HepG2 (cell line): Measurements from ENCODE around the gene SLC25A23.

ENCODE experiments used
- GFI1 ChIP-seq: sonication (generic); formaldehyde crosslinking; IDR thresholded peaks from 2 replicates; pipeline ENCODE4 v1.5.0; 2020; ENCODE audit warnings: missing genetic modification reagents, mild to moderate bottlenecking, borderline replicate concordance
- POLR2A ChIP-seq, 2 experiments: IDR thresholded peaks; 2 replicates each; pipeline ENCODE4 v1.6.1; 2011; ENCODE audit warnings: low read depth in 2 of 2, low read length in 2 of 2, mild to moderate bottlenecking in 1 of 2, moderate library complexity in 1 of 2; ENCODE audit not compliant: insufficient read depth in 1 of 2
- POLR2AphosphoS5 ChIP-seq: IDR thresholded peaks from 2 replicates; pipeline ENCODE4 v1.6.1; 2012; ENCODE audit warnings: low read depth, low read length
- PTBP1 ChIP-seq: fragments of 200-400 bp; formaldehyde crosslinking; IDR thresholded peaks from 2 replicates; pipeline ENCODE4 v1.6.1; 2018; ENCODE audit warnings: low read length, low read depth; ENCODE audit not compliant: poor library complexity, severe bottlenecking
- SMARCC2 ChIP-seq: fragments of 450-650 bp; IDR thresholded peaks from 2 replicates; pipeline ENCODE4 v1.6.1; 2017; ENCODE audit warnings: antibody characterized with exemption, mild to moderate bottlenecking
- ZKSCAN5 ChIP-seq: sonication (generic); formaldehyde crosslinking; IDR thresholded peaks from 2 replicates; pipeline ENCODE4 v1.5.1; 2020; ENCODE audit warnings: mild to moderate bottlenecking, missing genetic modification reagents
- ZNF333 ChIP-seq: sonication (generic); formaldehyde crosslinking; IDR thresholded peaks from 2 replicates; pipeline ENCODE4 v1.4.0; 2020; ENCODE audit warnings: mild to moderate bottlenecking, missing genetic modification reagents, borderline replicate concordance
- ZNF841 ChIP-seq: sonication (generic); formaldehyde crosslinking; IDR thresholded peaks from 2 replicates; pipeline ENCODE4 v1.8.1; 2023; ENCODE audit warnings: missing genetic modification reagents, borderline replicate concordance
- TF ChIP-seq, protein P1 (sequence below): sonication (generic); formaldehyde crosslinking; IDR thresholded peaks from 2 replicates; pipeline ENCODE4 v1.4.0; 2020; ENCODE audit warnings: missing genetic modification reagents
- TF ChIP-seq, protein P2 (sequence below): sonication (generic); formaldehyde crosslinking; IDR thresholded peaks from 2 replicates; pipeline ENCODE4 v1.5.0; 2020; ENCODE audit warnings: mild to moderate bottlenecking, missing genetic modification reagents, moderate library complexity
- TF ChIP-seq, protein P3 (sequence below): IDR thresholded peaks from 2 replicates; pipeline ENCODE4 v1.6.1; 2016; ENCODE audit warnings: low read depth, missing genetic modification reagents, missing compliant biosample characterization
- TF ChIP-seq, protein P4 (sequence below): sonication (generic); formaldehyde crosslinking; IDR thresholded peaks from 2 replicates; pipeline ENCODE4 v1.5.1; 2020; ENCODE audit warnings: mild to moderate bottlenecking, moderate library complexity, missing genetic modification reagents

DNA sequence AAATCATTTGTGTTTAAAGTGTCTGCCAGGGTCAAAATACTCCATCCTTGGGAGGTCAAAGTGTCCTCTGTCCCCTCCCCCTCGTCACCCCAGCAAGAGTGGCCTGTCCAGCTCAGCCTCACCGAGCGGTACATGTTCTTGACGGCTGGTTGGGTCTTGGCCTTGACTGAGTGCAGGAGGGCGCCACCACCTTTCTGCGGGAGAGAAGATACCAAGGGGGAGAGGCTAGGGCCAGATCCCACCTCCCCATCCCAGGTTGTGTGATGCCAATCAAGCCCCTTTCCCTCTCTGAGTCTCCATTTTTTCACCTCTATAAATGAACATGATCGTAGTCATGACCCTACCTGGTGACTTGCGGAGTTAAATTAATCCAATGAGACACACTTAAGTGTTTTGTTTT, 10.6 kb upstream of the SLC25A23 start:
- TF ChIP-seq SMARCC2 (no peak), PTBP1 (no peak), GFI1 (CRISPR knock-in tag) (no peak), ZNF841 (CRISPR knock-in tag) (no peak), POLR2A (IDR thresholded peaks at IDR 0.05; ENCODE audit: insufficient read depth in 1 of 2, low read depth in 2 of 2, low read length in 2 of 2) (no peak), ZNF333 (CRISPR knock-in tag) (no peak), POLR2AphosphoS5 (no peak), ZKSCAN5 (no peak)
- TF ChIP-seq, protein P1, sequence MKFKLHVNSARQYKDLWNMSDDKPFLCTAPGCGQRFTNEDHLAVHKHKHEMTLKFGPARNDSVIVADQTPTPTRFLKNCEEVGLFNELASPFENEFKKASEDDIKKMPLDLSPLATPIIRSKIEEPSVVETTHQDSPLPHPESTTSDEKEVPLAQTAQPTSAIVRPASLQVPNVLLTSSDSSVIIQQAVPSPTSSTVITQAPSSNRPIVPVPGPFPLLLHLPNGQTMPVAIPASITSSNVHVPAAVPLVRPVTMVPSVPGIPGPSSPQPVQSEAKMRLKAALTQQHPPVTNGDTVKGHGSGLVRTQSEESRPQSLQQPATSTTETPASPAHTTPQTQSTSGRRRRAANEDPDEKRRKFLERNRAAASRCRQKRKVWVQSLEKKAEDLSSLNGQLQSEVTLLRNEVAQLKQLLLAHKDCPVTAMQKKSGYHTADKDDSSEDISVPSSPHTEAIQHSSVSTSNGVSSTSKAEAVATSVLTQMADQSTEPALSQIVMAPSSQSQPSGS (CRISPR knock-in tag) = no peak
- TF ChIP-seq, protein P2, sequence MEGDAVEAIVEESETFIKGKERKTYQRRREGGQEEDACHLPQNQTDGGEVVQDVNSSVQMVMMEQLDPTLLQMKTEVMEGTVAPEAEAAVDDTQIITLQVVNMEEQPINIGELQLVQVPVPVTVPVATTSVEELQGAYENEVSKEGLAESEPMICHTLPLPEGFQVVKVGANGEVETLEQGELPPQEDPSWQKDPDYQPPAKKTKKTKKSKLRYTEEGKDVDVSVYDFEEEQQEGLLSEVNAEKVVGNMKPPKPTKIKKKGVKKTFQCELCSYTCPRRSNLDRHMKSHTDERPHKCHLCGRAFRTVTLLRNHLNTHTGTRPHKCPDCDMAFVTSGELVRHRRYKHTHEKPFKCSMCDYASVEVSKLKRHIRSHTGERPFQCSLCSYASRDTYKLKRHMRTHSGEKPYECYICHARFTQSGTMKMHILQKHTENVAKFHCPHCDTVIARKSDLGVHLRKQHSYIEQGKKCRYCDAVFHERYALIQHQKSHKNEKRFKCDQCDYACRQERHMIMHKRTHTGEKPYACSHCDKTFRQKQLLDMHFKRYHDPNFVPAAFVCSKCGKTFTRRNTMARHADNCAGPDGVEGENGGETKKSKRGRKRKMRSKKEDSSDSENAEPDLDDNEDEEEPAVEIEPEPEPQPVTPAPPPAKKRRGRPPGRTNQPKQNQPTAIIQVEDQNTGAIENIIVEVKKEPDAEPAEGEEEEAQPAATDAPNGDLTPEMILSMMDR (CRISPR knock-in tag) = no peak
- TF ChIP-seq, protein P3, sequence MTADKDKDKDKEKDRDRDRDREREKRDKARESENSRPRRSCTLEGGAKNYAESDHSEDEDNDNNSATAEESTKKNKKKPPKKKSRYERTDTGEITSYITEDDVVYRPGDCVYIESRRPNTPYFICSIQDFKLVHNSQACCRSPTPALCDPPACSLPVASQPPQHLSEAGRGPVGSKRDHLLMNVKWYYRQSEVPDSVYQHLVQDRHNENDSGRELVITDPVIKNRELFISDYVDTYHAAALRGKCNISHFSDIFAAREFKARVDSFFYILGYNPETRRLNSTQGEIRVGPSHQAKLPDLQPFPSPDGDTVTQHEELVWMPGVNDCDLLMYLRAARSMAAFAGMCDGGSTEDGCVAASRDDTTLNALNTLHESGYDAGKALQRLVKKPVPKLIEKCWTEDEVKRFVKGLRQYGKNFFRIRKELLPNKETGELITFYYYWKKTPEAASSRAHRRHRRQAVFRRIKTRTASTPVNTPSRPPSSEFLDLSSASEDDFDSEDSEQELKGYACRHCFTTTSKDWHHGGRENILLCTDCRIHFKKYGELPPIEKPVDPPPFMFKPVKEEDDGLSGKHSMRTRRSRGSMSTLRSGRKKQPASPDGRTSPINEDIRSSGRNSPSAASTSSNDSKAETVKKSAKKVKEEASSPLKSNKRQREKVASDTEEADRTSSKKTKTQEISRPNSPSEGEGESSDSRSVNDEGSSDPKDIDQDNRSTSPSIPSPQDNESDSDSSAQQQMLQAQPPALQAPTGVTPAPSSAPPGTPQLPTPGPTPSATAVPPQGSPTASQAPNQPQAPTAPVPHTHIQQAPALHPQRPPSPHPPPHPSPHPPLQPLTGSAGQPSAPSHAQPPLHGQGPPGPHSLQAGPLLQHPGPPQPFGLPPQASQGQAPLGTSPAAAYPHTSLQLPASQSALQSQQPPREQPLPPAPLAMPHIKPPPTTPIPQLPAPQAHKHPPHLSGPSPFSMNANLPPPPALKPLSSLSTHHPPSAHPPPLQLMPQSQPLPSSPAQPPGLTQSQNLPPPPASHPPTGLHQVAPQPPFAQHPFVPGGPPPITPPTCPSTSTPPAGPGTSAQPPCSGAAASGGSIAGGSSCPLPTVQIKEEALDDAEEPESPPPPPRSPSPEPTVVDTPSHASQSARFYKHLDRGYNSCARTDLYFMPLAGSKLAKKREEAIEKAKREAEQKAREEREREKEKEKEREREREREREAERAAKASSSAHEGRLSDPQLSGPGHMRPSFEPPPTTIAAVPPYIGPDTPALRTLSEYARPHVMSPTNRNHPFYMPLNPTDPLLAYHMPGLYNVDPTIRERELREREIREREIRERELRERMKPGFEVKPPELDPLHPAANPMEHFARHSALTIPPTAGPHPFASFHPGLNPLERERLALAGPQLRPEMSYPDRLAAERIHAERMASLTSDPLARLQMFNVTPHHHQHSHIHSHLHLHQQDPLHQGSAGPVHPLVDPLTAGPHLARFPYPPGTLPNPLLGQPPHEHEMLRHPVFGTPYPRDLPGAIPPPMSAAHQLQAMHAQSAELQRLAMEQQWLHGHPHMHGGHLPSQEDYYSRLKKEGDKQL (CRISPR knock-in tag) = no peak
- TF ChIP-seq, protein P4, sequence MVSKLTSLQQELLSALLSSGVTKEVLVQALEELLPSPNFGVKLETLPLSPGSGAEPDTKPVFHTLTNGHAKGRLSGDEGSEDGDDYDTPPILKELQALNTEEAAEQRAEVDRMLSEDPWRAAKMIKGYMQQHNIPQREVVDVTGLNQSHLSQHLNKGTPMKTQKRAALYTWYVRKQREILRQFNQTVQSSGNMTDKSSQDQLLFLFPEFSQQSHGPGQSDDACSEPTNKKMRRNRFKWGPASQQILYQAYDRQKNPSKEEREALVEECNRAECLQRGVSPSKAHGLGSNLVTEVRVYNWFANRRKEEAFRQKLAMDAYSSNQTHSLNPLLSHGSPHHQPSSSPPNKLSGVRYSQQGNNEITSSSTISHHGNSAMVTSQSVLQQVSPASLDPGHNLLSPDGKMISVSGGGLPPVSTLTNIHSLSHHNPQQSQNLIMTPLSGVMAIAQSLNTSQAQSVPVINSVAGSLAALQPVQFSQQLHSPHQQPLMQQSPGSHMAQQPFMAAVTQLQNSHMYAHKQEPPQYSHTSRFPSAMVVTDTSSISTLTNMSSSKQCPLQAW (CRISPR knock-in tag) = no peak
